Peyer's patch (tissue), 4 donors: ENCODE measurements around the gene KIF12.

ENCODE experiments used
- POLR2A ChIP-seq, 2 donors: fragments of 450-650 bp; IDR thresholded peaks; one replicate each; pipeline ENCODE4 v1.5.1; 2017; ENCODE audit warnings: antibody characterized with exemption in 2 of 2, mild to moderate bottlenecking in 2 of 2, moderate library complexity in 2 of 2
- TF ChIP-seq, protein P1 (sequence below), 6 experiments: fragments of 450-650 bp in 4 of 6; fragments of 200-600 bp in 2 of 6; sonication (generic) in 1 of 6; IDR thresholded peaks; one replicate each; pipeline ENCODE4 v1.5.1; 2017 to 2019; ENCODE audit warnings: antibody characterized with exemption in 6 of 6, mild to moderate bottlenecking in 3 of 6, moderate library complexity in 1 of 6

- no peak for TF ChIP-seq POLR2A (IDR thresholded peaks at IDR 0.05)
- TF ChIP-seq, protein P1, sequence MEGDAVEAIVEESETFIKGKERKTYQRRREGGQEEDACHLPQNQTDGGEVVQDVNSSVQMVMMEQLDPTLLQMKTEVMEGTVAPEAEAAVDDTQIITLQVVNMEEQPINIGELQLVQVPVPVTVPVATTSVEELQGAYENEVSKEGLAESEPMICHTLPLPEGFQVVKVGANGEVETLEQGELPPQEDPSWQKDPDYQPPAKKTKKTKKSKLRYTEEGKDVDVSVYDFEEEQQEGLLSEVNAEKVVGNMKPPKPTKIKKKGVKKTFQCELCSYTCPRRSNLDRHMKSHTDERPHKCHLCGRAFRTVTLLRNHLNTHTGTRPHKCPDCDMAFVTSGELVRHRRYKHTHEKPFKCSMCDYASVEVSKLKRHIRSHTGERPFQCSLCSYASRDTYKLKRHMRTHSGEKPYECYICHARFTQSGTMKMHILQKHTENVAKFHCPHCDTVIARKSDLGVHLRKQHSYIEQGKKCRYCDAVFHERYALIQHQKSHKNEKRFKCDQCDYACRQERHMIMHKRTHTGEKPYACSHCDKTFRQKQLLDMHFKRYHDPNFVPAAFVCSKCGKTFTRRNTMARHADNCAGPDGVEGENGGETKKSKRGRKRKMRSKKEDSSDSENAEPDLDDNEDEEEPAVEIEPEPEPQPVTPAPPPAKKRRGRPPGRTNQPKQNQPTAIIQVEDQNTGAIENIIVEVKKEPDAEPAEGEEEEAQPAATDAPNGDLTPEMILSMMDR (IDR thresholded peaks at IDR 0.05) = no peak
These were observed 22.6 kb downstream of the KIF12 start for GRCh38 chr9:114076237-114077161.
